Endothelial cell (in vitro differentiated cells): Measurements from ENCODE around the gene CCDC157. TPM values are rescaled to one million over a fixed set of nuclear protein-coding genes. Genes with fewer than 3 reads are reported as not detected.

Experiments used
- DNase-seq: peaks from one replicate; pipeline ENCODE4 v3.0.0; 2021; ENCODE audit warnings: low spot score
- H3K27ac Mint-ChIP-seq: one replicate; pipeline ENCODE4 v1.8.0; 2021; ENCODE audit warnings: mixed read lengths, inconsistent platforms; ENCODE audit not compliant: unreplicated experiment
- H3K27me3 Mint-ChIP-seq: one replicate; pipeline ENCODE4 v1.8.0; 2021; ENCODE audit warnings: mild to moderate bottlenecking, moderate library complexity, mixed read lengths, inconsistent platforms; ENCODE audit not compliant: unreplicated experiment
- H3K36me3 Mint-ChIP-seq: one replicate; pipeline ENCODE4 v1.8.0; 2021; ENCODE audit warnings: mild to moderate bottlenecking, low read depth, mixed read lengths, inconsistent platforms; ENCODE audit not compliant: unreplicated experiment
- H3K4me1 Mint-ChIP-seq: one replicate; pipeline ENCODE4 v1.8.0; 2021; ENCODE audit warnings: mild to moderate bottlenecking, mixed read lengths, inconsistent platforms; ENCODE audit not compliant: unreplicated experiment
- H3K4me3 Mint-ChIP-seq: one replicate; pipeline ENCODE4 v1.8.0; 2021; ENCODE audit warnings: mild to moderate bottlenecking, mixed read lengths, inconsistent platforms; ENCODE audit not compliant: unreplicated experiment
- H3K9me3 Mint-ChIP-seq: one replicate; pipeline ENCODE4 v1.8.0; 2021; ENCODE audit warnings: mixed read lengths, inconsistent platforms; ENCODE audit not compliant: unreplicated experiment
- CTCF ChIP-seq: fragments of 200-600 bp; sonication (generic); IDR thresholded peaks from one replicate; pipeline ENCODE4 v1.5.0; 2021; ENCODE audit warnings: antibody characterized with exemption; ENCODE audit not compliant: unreplicated experiment
- total RNA-seq: library from RNA; stranded (reverse); fragmentation: NEBNext Ultra II Directional; extraction: Animal tissue kit (Norgen Biotek cat#: 25700); gene quantifications from one replicate; pipeline ENCODE4 v1.2.1, GENCODE V29; 2021; ENCODE audit not compliant: unreplicated experiment

Gene CCDC157
- total RNA-seq, 1 donor from 2014 or later, result 3.3 TPM

- TF ChIP-seq CTCF, result no peak
- no peak overlapping the region for H3K27ac Mint-ChIP-seq
- peaks cover 5% of the 10 kb centered on the region for H3K27me3 Mint-ChIP-seq
- DNase-seq, result no peak
- H3K4me3 Mint-ChIP-seq, result no peak overlapping the region
- H3K36me3 Mint-ChIP-seq, result peaks cover 5% of the 10 kb centered on the region
- H3K9me3 Mint-ChIP-seq, result no peaks in the 10 kb centered on the region
- peaks cover 29% of the 10 kb centered on the region for H3K4me1 Mint-ChIP-seq
Measured at GRCh38 chr22:30309951-30310741, 46.7 kb upstream of the CCDC157 start.

- H3K4me3 Mint-ChIP-seq, result no peak overlapping the region
- no peaks in the 10 kb centered on the region for H3K9me3 Mint-ChIP-seq
- no peak overlapping the region for H3K27ac Mint-ChIP-seq
- no peak for TF ChIP-seq CTCF
- DNase-seq, result no peak
- H3K27me3 Mint-ChIP-seq, result peaks cover 5% of the 10 kb centered on the region
- H3K4me1 Mint-ChIP-seq, result peaks cover 19% of the 10 kb centered on the region
- H3K36me3 Mint-ChIP-seq, result peaks cover 5% of the 10 kb centered on the region
Measured at GRCh38 chr22:30310881-30311771, 45.7 kb upstream of the CCDC157 start.

- H3K4me1 Mint-ChIP-seq, result peaks cover 13% of the 10 kb centered on the region
- no peak for DNase-seq
- H3K27ac Mint-ChIP-seq, result no peak overlapping the region
- peaks cover 5% of the 10 kb centered on the region for H3K27me3 Mint-ChIP-seq
- H3K9me3 Mint-ChIP-seq, result no peaks in the 10 kb centered on the region
- H3K36me3 Mint-ChIP-seq, result peaks cover 5% of the 10 kb centered on the region
- no peak for TF ChIP-seq CTCF
- no peak overlapping the region for H3K4me3 Mint-ChIP-seq
Measured at GRCh38 chr22:30312053-30312452, 44.8 kb upstream of the CCDC157 start.

- H3K36me3 Mint-ChIP-seq, result no peaks in the 10 kb centered on the region
- H3K27me3 Mint-ChIP-seq, result peaks cover 3% of the 10 kb centered on the region
- H3K4me1 Mint-ChIP-seq, result peaks cover 13% of the 10 kb centered on the region
- no peak for DNase-seq
- no peaks in the 10 kb centered on the region for H3K9me3 Mint-ChIP-seq
- no peak overlapping the region for H3K27ac Mint-ChIP-seq
- no peak for TF ChIP-seq CTCF
- H3K4me3 Mint-ChIP-seq, result no peak overlapping the region
Measured at GRCh38 chr22:30313527-30314363, 43.1 kb upstream of the CCDC157 start.
